Tibial nerve (tissue), 4 donors: ENCODE results near the gene SPTBN1.

ENCODE experiments used
- CTCF ChIP-seq, 5 experiments: fragments of 200-600 bp in 3 of 5; fragments of 450-650 bp in 2 of 5; sonication (generic) in 3 of 5; IDR thresholded peaks; one replicate each; pipeline ENCODE4 v1.5.1; 2016 to 2019; ENCODE audit warnings: antibody characterized with exemption in 5 of 5, mild to moderate bottlenecking in 3 of 5, moderate library complexity in 2 of 5
- EP300 ChIP-seq, 2 donors: sonication (generic); formaldehyde crosslinking; IDR thresholded peaks; one replicate each; pipeline ENCODE4 v1.6.1; 2017; ENCODE audit warnings: antibody characterized with exemption in 2 of 2, mild to moderate bottlenecking in 1 of 2
- POLR2A ChIP-seq, 2 donors: fragments of 450-650 bp; IDR thresholded peaks; one replicate each; pipeline ENCODE4 v1.6.1; 2017; ENCODE audit warnings: antibody characterized with exemption in 2 of 2, mild to moderate bottlenecking in 2 of 2, moderate library complexity in 2 of 2

- TF ChIP-seq CTCF (IDR thresholded peaks at IDR 0.05) (no peak), EP300 (IDR thresholded peaks at IDR 0.05) (no peak), POLR2A (IDR thresholded peaks at IDR 0.05) (no peak)
Observed at GRCh38 chr2:54627973-54628372, 171.8 kb downstream of the SPTBN1 start.
